HCT116 (cell line): Measurements from ENCODE around the gene LNPEP.

Experiments
- CEBPB ChIP-seq: IDR thresholded peaks from 2 replicates; pipeline ENCODE4 v1.6.1; 2012; ENCODE audit warnings: low read depth
- CTCF ChIP-seq, 3 experiments: fragments of 200-600 bp in 1 of 3; sonication (generic) in 1 of 3; IDR thresholded peaks in 2 of 3; conservative IDR thresholded peaks in 1 of 3; 2 replicates each; pipeline ENCODE4 v1.5.1; 2012 to 2017; ENCODE audit warnings: low read depth in 2 of 3, low read length in 2 of 3, antibody characterized with exemption in 1 of 3, borderline replicate concordance in 1 of 3, control low read depth in 1 of 3, mild to moderate bottlenecking in 1 of 3, mixed read lengths in 1 of 3, mixed run types in 1 of 3, moderate library complexity in 1 of 3; ENCODE audit not compliant: insufficient read depth in 1 of 3
- ELF1 ChIP-seq: IDR thresholded peaks from 2 replicates; pipeline ENCODE4 v1.6.1; 2012; ENCODE audit warnings: low read depth, borderline replicate concordance
- EZH2 ChIP-seq: fragments of 200-600 bp; sonication (generic); IDR thresholded peaks from 2 replicates; pipeline ENCODE4 v1.6.1; 2017; ENCODE audit warnings: antibody characterized with exemption, mixed run types
- EZH2phosphoT487 ChIP-seq: fragments of 200-600 bp; IDR thresholded peaks from 2 replicates; pipeline ENCODE4 v1.6.1; 2018; ENCODE audit warnings: antibody characterized with exemption, borderline replicate concordance
- FOSL1 ChIP-seq: IDR thresholded peaks from 2 replicates; pipeline ENCODE4 v1.6.1; 2012; ENCODE audit warnings: low read depth
- JUND ChIP-seq: IDR thresholded peaks from 2 replicates; pipeline ENCODE4 v1.6.1; 2012
- MAX ChIP-seq: IDR thresholded peaks from 2 replicates; pipeline ENCODE4 v1.6.1; 2012
- POLR2A ChIP-seq: IDR thresholded peaks from 2 replicates; pipeline ENCODE4 v1.7.0; 2011; ENCODE audit warnings: borderline replicate concordance; ENCODE audit not compliant: insufficient read depth, insufficient read length; ENCODE audit errors: extremely low read depth
- REST ChIP-seq: IDR thresholded peaks from 2 replicates; pipeline ENCODE4 v1.6.1; 2012; ENCODE audit warnings: low read depth
- SP1 ChIP-seq: IDR thresholded peaks from 2 replicates; pipeline ENCODE4 v1.6.1; 2012; ENCODE audit warnings: low read depth
- SRF ChIP-seq: IDR thresholded peaks from 2 replicates; pipeline ENCODE4 v1.6.1; 2012; ENCODE audit warnings: low read depth
- ZNF274 ChIP-seq: fragments of 200-500 bp; sonication (Bioruptor generic); IDR thresholded peaks from 2 replicates; pipeline ENCODE4 v1.6.1; 2014; ENCODE audit warnings: mild to moderate bottlenecking, low read depth, low read length, inconsistent platforms

GRCh38 chr5:96999856-97000255, 64.0 kb downstream of the LNPEP start:
- TF ChIP-seq CTCF (IDR thresholded peaks at IDR 0.05 in 2 of 3, conservative IDR thresholded peaks at IDR 0.05 in 1 of 3; ENCODE audit: borderline replicate concordance in 1 of 3, insufficient read depth in 1 of 3, low read depth in 2 of 3, low read length in 2 of 3) (no peak), EZH2phosphoT487 (no peak), MAX (no peak), POLR2A (no peak), SP1 (no peak), FOSL1 (no peak), EZH2 (no peak), ELF1 (no peak), SRF (no peak), ZNF274 (no peak), CEBPB (no peak), JUND (no peak), REST (no peak)
